GM12801 (cell line): ENCODE data around the gene ACTN4.

Experiments
- TF ChIP-seq, protein P1 (sequence below): IDR thresholded peaks from one replicate; pipeline ENCODE4 v1.5.1; 2011; ENCODE audit warnings: control low read depth; ENCODE audit not compliant: insufficient read length; ENCODE audit errors: extremely low read depth

Gene ACTN4

DNA sequence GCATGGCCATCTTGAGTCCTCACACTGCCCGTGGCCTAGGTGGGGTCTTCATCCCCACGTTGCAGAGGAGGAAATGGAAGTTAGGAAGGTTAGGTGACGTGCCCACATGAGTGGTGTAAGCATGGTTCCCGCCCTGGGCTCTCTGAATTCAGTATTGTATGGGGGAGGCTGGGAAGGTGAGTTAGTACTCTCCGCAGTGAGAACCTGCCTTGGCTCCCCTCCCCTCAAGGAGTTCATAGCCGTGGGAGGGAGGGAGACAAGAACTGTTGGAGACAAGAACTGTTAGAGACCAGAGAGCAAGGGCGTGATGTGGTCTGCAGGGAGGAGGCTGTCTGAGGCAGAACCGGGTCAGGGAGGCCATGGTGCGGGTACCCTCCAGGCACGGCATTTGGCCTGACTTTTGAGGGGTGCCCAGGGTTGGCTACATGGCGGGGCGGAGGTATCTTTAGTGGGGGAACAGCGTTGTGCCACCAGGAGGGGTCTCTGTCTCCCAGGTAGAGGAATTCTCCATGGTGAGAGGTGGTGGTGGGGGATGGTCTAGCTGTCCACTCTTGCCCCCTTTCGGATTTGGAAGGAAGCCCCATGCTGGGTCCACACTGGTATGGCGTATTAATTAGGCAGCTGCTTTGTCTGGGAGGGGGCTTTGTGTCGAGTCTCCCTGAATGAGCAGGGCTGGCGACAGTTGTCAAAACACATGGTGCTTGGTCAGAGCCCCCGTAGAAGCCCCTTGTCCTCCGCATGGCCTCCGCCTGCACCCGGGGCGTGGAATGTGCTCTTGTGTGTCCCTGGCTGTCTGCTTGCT is 51.0 kb downstream of the ACTN4 start:
- TF ChIP-seq, protein P1, sequence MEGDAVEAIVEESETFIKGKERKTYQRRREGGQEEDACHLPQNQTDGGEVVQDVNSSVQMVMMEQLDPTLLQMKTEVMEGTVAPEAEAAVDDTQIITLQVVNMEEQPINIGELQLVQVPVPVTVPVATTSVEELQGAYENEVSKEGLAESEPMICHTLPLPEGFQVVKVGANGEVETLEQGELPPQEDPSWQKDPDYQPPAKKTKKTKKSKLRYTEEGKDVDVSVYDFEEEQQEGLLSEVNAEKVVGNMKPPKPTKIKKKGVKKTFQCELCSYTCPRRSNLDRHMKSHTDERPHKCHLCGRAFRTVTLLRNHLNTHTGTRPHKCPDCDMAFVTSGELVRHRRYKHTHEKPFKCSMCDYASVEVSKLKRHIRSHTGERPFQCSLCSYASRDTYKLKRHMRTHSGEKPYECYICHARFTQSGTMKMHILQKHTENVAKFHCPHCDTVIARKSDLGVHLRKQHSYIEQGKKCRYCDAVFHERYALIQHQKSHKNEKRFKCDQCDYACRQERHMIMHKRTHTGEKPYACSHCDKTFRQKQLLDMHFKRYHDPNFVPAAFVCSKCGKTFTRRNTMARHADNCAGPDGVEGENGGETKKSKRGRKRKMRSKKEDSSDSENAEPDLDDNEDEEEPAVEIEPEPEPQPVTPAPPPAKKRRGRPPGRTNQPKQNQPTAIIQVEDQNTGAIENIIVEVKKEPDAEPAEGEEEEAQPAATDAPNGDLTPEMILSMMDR, result no peak

DNA sequence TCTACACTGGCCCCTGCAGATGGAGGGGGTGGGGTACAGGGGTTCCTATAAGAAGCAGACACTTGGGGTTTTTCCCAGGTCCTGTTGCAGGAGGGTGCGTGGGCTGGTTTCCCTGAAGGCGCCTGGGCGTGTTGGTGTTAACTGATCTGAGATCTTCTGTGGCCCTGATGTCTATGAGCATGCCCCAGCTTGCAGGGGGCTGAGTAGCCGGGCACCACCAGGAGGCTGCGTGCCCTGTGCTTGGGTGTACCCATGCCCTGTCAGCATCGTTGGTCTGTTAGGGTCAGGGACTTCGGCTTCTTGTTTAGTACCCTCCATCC is 51.5 kb downstream of the ACTN4 start:
- TF ChIP-seq, protein P1, result no peak

DNA sequence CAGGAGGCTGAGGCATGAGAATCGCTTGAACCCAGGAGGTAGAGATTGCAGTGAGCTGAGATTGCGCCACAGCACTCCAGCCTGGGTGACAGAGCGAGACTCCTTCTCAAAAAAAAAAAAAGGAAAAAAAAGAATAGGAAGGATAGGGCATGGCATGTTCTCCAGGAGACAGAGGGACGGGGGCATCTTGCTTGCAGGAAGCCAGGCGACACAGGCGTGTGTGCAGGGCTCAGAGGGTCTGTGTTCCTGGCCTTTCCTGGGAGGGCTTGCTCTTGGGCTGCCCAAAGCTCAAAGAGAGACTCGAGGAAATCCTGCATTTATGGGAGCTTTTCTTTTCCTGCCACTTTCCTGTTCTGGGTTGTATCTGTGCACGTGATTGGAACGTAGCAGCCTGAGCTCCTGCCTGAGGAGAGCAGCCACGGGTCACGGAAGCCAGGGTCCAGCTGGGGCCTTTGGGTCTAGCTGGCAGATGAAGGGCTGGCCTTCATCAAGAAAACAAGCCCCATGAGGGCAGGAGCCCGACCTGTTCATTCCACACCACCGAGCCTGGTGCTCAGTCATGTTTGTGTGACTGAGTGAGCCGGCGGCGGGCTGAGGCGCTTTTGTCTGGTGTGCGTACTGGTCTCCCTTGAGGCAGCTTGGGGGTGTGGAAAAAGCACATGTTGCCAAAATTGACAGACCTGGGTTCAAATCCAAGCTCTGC is 52.3 kb downstream of the ACTN4 start:
- TF ChIP-seq, protein P1, result no peak

DNA sequence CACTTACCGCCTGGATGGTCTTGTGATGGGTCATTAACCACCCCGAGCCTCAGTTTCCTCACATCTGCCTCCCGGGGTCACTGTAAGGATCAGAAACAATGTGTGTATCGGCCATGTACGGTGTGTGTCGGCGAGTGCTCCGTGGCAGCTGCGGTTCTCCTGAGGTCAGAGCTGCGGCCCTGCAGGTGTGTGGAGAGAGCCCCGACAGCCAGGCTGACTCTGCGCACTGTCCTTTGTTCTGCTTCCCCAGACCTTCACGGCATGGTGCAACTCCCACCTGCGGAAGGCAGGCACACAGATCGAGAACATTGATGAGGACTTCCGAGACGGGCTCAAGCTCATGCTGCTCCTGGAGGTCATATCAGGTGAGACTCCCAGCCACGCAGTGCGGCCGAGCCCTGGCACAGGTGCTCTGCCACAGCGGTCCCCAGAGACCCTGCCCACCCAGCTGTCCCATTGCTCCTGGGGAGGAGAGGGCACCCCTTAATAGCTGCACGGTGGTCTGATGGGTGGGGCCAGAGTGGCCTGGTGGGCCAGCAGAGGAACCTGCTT is 53.0 kb downstream of the ACTN4 start:
- TF ChIP-seq, protein P1, result no peak

DNA sequence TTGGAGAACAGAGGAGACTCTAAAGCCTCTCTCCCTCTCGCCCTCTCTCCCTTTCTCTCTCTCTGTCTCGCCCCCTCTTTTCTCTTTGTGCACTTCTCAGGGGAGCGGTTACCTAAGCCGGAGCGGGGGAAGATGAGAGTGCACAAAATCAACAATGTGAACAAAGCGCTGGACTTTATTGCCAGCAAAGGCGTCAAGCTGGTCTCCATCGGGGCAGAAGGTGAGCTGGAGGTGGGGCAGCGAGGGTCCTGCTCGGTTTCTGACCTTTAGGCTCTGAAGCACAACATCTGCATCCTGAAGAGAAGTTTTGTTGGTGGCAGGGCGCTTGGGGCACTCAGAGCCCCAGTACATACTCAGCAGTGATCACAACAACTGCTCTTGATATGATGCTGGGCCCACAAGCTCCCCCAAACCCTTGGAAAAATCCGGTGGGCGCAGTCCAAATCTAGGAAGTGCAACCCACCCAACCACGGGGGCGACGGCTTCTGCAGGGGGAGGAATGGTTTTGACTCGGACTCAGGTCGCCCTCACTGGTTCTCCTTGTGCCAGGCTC is 53.5 kb downstream of the ACTN4 start:
- TF ChIP-seq, protein P1, result no peak

DNA sequence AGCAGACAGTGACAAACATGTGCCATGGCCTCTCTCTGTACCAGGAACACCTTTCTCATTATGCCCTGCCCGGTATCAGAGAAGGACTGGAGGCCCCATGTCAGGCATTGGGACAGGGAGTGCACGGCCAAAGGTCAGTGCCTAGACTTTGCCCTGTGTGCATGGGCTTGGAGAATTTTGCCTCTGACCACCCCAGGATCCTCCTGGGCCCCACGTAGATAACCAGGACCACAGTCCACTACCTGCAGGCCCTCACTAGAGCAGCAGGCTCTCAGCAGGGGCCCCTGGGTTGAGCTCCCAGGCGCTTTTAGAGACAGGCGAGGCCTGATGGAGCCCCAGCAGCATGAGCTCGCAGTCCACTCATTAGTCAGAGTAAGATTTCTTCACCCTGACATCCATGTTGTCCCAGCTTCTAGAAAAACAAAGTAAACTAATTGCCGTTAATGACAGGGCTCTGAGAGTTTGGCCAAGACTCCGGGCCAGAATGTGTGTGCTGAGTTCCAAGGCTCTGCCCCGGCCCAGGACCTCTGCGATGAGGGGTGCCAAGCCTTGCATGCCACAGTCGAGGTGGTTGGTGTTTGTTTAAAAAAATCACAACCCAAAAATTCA is 54.1 kb downstream of the ACTN4 start:
- TF ChIP-seq, protein P1, result no peak

DNA sequence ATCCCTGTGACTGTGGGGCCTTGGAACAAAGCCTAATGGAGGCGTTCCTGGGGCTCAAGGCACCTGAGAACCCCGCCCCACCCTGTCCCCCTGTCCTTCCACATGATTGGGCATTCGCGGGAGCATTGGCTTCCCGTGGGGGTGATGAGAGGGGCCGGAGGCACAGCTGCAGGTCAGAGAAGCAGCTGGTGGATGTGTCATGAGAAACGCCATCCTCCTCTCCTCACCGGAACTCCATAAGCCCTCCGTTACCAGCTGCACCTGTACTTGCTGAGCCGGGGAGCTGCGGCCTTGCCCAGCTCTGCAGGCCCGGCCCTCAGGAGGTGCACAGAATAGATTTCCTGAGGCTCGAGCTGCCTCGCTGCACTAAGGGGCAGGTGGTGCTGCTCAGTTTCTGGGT is 54.8 kb downstream of the ACTN4 start:
- TF ChIP-seq, protein P1, result no peak
